ENCODE data around the gene HIVEP3. TPM values are rescaled to one million over a fixed set of nuclear protein-coding genes. Genes with fewer than 3 reads are reported as not detected.
A peak's percentile ranks its signal among the peaks of the same experiment; 100 is the strongest.
"Not testable (repeated sequence)": the region's sequence is repeated elsewhere in the genome, so short reads cannot be mapped to it uniquely, and the experiment has no call there.

The HIVEP3 gene
- total RNA-seq, 1 donor from 2014 or later, result 6.4 TPM

- ATAC-seq (ENCODE audit: poor library complexity) (no peak), DNase-seq (no peak)
- intact Hi-C loops (cut with DNase I), result no loop called here
These were observed 351.8 kb downstream of the HIVEP3 start for GRCh38 chr1:41566969-41567368.

GRCh38 chr1:41566274-41566885 lies 352.3 kb downstream of the HIVEP3 start:
- DNase-seq (no peak), ATAC-seq (ENCODE audit: poor library complexity) (no peak)
- intact Hi-C loops (cut with DNase I), result no loop called here

GRCh38 chr1:41564741-41565475 lies 353.8 kb downstream of the HIVEP3 start:
- ATAC-seq (ENCODE audit: poor library complexity), result no peak
- intact Hi-C loops (cut with DNase I), result no loop called here
- no peak for DNase-seq

GRCh38 chr1:41562328-41562727 lies 356.4 kb downstream of the HIVEP3 start:
- no peak for ATAC-seq (ENCODE audit: poor library complexity)
- intact Hi-C loops (cut with DNase I), result no loop called here

GRCh38 chr1:41560931-41561330 lies 357.8 kb downstream of the HIVEP3 start:
- ATAC-seq (ENCODE audit: poor library complexity), result no peak
- intact Hi-C loops (cut with DNase I), result no loop called here
- DNase-seq, result no peak

More at GRCh38 chr1:41562328-41562727, 356.4 kb downstream of the HIVEP3 start:
- no peak for DNase-seq

- no peak for DNase-seq
- intact Hi-C loops (cut with DNase I), result no loop called here
- ATAC-seq (ENCODE audit: poor library complexity), result no peak
These were observed 358.2 kb downstream of the HIVEP3 start for GRCh38 chr1:41560496-41560895.

- DNase-seq (no peak), ATAC-seq (ENCODE audit: poor library complexity) (no peak)
- intact Hi-C loops (cut with DNase I), result no loop called here
These were observed 359.4 kb downstream of the HIVEP3 start for GRCh38 chr1:41559331-41559730.

GRCh38 chr1:41558761-41559171 lies 360.0 kb downstream of the HIVEP3 start:
- DNase-seq (peak; percentile 84), ATAC-seq (ENCODE audit: poor library complexity) (peak; percentile 96)
- intact Hi-C loops (cut with DNase I), result no loop called here

GRCh38 chr1:41557751-41558455 lies 360.8 kb downstream of the HIVEP3 start:
- DNase-seq (no peak), ATAC-seq (ENCODE audit: poor library complexity) (peak; percentile 29)
- intact Hi-C loops (cut with DNase I), result no loop called here

GRCh38 chr1:41554746-41555145 lies 364.0 kb downstream of the HIVEP3 start:
- ATAC-seq (ENCODE audit: poor library complexity); intact Hi-C loops (cut with DNase I); DNase-seq: not testable (repeated sequence)

GRCh38 chr1:41547781-41548560 lies 370.8 kb downstream of the HIVEP3 start:
- ATAC-seq (ENCODE audit: poor library complexity) (no peak), DNase-seq (no peak)
- intact Hi-C loops (cut with DNase I), result no loop called here

- ATAC-seq (ENCODE audit: poor library complexity), result no peak
- intact Hi-C loops (cut with DNase I), result no loop called here
- DNase-seq, result no peak
These were observed 371.4 kb downstream of the HIVEP3 start for GRCh38 chr1:41547336-41547735.

- DNase-seq (no peak), ATAC-seq (ENCODE audit: poor library complexity) (peak; percentile 29)
- intact Hi-C loops (cut with DNase I), result no loop called here
These were observed 371.9 kb downstream of the HIVEP3 start for GRCh38 chr1:41546833-41547135.

- ATAC-seq (ENCODE audit: poor library complexity), result peak; percentile 31
- intact Hi-C loops (cut with DNase I), result no loop called here
- DNase-seq, result no peak
These were observed 372.5 kb downstream of the HIVEP3 start for GRCh38 chr1:41545996-41546832.

- no peak for ATAC-seq (ENCODE audit: poor library complexity)
- intact Hi-C loops (cut with DNase I), result no loop called here
- no peak for DNase-seq
These were observed 376.4 kb downstream of the HIVEP3 start for GRCh38 chr1:41542196-41542930.

- ATAC-seq (ENCODE audit: poor library complexity), result no peak
- no peak for DNase-seq
- intact Hi-C loops (cut with DNase I), result no loop called here
These were observed 377.1 kb downstream of the HIVEP3 start for GRCh38 chr1:41541592-41541952.

GRCh38 chr1:41540886-41541591 lies 377.7 kb downstream of the HIVEP3 start:
- ATAC-seq (ENCODE audit: poor library complexity) (no peak), DNase-seq (no peak)
- intact Hi-C loops (cut with DNase I), result no loop called here
